Measurements from ENCODE around the gene HCFC1R1.

HCFC1R1 gene

DNA sequence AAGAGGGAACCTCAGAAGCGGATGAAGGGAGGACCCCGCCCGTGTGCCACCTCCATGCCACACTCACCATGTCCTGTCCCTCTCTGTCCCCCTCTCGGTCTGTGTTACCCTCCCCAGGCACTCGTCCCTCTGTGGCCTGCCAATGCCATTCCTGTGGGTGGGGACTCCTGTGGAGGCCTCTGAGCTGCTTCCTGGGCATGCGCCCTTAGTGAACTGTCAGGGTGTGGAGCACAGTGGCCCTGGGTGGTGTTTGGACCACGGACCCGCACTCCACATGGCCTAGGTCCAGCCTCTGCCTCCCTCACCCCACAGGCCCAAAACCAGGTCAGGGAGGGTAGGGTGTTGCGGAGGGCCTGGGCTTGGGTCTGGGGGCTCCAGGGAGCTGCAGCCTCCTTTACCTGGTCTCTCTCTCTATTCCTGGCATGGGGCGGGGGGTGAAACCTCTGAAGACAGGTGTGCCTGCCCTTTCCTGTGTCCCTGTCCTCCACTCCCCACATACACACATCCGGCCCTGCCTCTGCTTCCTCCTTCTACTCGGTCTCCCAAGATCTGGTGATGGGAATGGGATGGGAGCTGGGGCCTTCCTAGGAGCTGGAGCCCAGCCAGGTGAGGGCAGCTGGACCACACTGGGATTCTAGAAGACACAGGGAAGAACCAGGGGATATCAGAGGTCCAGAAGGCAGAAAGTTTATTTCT, 32.0 kb downstream of the HCFC1R1 start:
- DNase-seq = no peak

DNA sequence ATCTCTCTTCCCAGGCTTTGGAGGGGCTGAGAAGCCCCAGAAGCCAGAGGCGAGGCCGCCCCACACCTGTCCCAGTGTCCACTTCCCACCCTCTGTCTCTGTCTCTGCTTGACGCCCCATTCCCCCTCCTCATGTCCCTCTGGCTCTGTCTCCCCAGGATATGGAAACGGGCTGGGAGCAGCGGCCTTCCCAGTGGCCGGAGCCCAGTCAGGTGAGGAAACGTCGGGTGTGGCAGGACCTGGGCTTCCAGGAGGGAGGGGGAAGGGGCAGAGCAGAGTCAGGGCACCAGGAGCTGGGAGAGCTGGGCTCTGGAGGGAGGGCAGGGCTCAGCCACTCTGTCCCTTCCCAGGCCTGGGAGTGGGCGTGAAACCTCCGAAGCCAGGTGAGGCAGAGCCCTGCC, 32.9 kb downstream of the HCFC1R1 start:
- DNase-seq = no peak

DNA sequence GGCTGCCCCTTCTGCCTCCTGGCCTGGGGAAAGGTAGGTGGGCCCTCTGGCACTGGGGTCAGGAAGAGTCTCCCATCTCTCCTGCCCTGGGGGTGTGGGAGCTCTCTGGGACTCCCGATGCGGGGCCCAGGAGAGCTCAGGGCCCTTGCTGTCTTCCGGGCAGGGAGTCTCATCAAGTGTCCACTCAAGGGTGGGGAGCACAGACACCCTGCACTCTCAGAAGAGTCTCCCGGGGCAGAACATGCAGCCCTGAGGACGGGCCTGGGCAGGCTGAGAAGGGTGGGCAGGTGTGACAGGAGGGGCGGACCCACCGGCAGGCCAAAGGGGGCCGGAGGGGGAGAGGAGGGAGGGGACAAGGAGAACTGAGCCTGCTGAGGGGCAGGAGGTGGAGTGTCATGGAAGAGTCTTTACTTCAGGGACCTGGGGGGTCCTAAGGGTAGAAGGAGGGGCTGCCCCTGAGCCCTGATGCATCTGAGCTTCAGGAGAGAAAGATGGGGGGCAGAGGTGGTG, 35.1 kb downstream of the HCFC1R1 start:
- no peak for DNase-seq

DNA sequence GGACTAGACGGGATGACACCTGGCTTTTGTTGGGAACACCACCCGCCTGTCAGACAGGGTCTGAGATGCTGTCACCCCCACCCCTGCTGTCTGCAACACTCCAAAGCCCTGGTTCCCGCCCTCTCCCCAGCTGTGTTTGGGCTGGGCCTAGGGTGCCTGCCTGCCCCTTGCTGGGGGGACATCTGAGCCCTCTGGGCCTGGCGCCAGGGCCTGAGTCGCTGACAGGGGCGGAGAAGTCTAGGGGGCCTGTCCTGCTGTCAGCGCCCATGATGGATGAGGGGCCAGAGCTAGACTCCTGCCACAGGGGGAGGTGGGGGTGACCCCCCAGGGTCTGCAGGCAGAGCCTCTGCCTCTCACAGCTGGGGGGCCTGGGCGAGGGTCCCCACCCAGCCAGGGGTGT, 35.9 kb downstream of the HCFC1R1 start:
- no peak for DNase-seq

DNA sequence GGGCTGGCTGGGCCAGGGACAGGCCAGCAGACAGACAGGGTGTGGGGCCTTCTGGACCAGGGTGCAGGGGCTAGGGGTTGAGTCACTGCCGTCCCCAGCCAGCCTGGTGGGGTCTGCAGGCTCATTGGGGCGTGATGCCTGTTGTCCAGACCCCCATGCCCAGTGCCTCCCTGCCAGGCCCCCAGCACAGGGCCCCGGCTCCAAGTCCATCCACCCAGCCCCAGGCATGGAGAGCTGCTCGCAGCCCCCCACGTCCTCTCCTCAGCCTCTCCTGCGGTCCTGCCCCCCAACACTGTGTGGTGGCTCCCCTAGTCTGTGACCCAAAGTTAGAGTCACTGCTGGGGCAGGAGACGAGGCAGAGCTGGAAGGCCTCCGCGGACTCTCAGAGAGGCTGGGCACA, 36.5 kb downstream of the HCFC1R1 start:
- no peak for DNase-seq

DNA sequence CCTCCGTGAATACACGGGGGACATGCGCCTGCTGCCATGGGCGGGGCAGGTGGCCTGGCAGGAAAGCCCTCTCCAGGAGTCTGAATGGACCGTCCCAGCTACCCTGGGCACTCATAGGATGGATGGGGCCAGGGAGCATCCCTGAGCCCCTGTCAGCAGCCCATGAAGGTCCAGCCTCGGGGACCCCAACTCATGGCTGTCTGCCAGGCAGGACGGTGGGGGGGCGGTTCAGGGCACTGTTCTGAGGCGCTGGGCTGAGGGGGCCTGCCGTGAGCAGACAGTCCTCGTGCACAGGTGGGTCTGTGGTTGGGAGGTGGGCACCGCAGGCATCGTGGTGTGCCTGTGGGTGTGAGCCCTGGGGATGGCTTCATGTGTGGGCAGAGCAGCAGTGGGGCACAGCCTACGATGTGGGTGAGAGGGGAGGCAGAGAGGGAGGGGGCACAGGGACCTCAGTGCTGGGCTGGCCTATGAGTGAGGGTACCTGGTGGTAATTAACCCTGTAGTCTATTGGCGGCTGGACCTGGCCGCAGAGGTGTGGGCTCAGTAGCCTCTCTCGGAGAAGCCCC, 37.0 kb downstream of the HCFC1R1 start:
- DNase-seq = no peak

DNA sequence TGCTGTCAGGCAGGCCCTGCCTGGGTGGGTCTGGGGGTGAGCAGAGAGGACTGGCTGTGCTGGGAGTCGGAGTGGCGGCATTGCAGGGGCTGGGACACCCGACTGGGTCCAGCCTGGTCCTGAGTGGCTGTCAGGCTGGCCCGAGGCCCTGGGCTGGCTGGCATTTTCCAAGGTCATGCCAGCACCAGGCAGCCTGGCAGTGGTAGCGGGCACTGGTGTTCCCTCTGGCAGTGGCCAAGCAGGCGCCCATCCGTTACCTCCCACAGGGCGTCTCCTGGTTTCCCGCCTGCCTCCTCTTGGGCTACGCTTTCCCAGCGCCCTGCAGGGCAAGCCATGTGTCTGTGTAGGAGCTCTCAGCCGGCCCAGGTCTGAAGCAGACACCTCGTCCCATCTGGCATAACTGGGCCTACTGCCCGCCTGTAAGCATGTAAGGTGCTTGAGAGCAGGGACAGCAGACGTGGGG, 37.8 kb downstream of the HCFC1R1 start:
- DNase-seq = no peak

DNA sequence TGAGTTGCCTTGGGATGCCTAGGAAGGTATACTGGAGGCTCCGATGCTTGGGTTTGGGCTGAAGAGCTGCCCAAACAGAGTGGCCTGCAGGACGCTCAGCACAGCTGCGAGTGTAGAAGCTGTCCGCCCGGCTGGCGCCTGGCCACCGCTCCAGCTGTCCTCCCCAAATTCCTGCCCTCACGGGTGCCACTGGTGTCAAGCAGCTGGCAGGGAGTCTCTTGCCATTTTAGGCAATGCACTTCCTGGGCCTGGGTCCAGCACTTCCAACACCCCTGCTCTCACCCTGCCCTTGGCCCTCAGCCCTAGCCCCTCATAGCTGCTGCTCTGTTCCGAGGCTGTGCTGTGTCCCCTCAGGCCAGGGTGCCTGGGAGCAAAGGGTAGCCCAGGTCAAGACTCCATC, 38.3 kb downstream of the HCFC1R1 start:
- no peak for DNase-seq

DNA sequence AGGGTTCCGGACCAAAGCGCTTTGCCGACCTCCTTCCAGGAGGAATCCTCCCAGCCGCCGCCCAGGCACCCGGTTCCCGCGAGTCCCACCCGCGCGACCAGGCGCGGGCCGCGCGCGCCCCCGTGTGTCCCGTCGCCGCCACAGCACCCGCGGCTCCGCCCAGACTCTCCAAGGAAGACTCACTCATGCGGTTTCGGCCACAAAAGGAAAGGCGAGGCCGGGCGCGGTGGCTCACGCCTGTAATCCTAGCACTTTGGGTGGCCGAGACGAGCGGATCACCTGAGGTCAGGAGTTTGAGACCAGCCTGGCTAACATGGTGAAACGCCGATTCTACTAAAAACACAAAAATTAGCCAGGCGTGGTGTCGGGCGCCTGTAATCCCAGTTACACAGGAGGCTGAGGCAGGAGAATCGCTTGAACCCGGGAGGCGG, 40.0 kb downstream of the HCFC1R1 start:
- peak; percentile 71 for DNase-seq

DNA sequence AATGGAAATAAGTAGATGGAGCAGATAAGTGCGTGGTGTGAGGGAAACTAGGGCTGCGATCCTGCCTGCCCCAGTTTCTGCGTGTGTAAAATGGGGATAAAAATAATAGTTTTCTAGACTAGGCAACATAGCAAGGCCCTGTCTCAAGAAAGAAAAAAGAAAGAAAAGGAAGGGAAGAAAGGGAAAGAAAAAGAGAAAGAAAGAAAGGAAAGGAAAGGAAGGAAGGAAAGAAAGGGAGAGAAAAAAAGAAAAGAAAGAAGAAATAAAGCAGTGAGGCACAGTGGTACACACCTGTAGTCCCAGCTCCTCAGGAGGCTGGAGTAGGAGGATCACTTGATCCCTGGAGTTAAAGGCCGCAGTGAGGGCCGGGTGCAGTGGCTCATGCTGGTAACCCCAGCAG, 41.3 kb downstream of the HCFC1R1 start:
- no peak for DNase-seq

DNA sequence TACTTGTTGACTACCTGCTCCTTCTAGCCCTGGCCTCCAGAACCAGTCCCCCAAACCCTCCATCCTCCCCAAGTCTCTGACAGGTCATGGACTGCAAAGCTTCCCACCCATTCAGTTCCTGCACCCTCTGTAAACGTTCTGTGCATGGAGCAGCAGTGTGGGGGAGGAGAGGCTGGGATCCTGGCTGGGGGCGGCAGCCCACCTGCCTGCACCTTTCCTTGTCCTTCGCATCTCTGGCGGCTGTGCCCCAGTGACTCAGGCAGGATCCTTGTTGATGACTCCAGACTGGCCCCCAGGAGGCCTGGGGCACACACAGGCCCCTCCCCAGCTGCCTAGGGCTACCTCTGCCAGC, 41.9 kb downstream of the HCFC1R1 start:
- DNase-seq = no peak

DNA sequence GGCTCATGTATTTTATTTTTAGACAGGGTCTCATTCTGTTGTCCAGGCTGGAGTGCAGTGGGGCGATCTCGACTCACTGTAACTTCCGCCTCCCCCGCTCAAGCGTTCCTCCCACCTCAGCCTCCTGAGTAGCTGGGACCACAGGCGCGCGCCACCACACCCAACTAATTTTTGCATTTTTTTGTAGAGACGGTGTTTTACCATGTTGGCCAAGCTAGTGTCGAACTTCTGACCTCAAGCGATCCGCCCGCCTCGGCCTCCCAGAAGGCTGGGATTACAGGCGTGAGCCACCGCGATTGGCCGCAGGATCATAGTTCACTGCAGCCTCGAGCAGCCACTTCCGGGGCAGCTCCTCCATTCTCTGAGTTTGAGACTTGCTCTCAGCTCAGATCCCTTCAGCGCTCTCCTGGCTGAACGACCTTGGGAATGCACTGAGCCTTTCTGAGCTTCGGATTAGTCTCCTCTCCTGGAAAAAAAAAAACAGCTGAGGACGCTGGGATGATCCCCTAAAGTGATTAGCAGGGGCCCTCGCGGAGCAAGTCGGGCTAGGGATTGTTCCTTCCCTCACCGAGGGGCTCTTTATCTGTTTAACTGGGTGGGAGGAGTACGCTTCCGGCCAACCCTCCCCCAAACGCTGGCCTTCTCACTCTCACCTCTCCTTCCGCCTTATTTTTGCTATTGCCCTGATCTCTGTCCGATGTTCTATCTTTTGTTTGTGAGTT, 42.4 kb downstream of the HCFC1R1 start:
- no peak for DNase-seq

DNA sequence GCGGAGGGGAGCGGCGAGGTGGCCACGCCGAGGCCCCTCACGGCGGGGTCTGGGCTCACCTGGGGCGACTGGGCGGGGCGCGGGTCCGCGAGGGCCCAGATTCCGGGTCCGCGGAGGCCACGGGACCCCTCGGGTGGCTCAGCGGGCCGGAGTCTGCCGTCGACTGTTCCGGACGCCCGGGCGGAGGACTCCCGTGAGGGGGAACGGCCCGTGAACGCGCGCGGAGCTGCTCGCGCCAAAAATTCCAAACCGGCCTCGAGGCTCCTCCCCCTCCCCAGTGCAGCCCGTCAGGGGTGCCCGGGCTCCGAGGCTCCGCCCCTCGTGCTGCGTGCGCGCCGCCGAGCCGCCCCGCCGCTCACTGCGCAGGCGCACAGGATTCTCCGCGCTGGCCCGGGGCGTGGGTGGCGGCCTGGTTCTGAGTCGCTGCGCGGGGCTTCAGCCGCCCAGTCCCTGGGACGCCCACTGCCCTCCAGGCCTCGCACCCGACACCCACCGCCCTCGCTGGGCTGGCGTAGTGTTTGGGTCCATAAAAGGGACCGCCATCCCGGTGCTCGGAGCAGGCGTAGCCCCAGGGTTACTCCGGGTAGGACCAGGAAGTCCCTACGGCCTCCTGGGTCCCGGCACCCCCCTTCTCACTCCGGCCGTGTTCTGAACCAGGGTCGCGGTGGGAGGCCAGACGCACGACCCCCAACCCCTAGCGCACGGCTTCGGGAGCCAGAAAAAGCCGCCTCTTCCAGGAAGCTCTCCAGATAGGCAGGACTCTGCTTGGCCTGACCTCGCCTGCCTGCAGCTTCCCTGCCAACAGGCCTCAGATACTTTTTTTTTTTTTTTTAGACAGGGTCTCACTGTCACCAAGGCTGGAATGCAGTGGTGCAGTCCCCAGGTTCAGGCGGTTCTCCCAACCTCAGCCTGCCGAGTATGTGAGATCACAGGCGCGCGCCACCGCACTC, 43.2 kb downstream of the HCFC1R1 start, which contains the start of gene PKMYT1:
TSS of gene PKMYT1 (minus strand) at position 220 of the 950 bp plus-strand sequence. CDS start 789 bp downstream, outside the sequence.
- DNase-seq = peak; percentile 97

DNA sequence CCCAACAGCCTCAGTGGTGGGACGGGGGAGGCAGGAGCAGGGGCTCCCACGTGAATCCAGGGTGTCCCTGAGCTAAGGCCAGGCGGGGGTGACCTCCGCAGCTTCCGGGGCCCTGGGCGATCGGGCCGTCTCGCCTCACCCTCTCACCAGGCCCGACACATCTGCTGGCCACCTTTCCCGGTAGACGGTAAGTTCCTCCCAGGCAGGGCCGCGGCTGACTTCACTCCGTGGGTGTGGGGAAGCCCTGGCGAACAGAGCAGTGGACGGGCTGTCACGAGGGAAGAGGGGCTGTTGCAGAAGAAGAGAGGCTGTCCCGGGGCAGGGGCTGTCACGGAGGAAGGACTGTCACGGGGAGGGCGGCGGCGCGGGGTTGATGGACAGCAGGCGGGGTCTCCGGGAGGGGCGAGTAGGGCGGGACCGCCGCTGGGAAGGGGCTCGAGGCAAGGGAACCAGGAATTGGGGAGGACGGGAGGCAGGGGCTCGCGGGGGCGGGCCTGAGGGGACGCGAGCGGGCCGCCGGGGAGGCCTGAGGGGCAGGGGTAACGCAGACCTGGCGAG, 44.0 kb downstream of the HCFC1R1 start:
- no peak for DNase-seq

DNA sequence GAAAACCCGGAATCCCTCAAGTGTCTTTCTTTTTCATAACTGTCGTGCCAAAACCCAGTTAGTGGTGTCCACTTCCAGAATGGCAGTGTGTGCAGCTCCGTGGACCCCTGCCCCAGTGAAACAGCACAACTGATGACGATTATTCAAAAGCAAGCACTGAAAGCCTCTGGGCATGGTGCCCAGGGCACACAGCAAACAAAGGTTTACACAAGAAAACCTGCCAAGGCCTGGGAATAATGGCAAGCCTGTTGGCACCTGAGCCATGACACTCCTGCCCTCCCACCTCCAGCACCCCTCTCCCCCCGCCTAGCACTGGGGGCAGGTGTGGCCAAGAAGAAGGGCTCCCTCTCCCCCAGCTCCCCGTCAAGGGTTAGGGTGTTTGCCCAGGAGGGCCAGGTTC, 46.3 kb downstream of the HCFC1R1 start:
- no peak for DNase-seq

DNA sequence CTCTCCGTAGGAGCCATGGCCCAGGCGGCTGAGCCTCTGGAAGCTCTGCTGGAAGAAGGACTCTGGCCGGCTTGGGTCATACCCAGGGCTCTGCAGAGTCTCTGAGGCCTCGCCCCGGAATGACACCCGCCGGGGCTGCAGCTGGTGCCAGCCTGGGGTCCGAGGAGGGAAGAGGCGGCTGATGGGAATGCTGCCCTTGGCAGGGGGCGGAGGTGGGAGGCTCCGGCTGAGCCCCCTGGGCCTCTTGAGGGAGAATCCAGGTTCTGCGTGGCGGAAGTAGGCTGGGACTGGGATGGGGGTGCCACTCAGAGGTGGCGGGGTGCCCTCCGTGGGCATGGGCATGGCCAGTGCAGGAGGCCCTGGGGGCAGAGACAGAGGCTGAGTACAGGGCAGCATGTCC, 47.1 kb downstream of the HCFC1R1 start:
- DNase-seq = no peak

DNA sequence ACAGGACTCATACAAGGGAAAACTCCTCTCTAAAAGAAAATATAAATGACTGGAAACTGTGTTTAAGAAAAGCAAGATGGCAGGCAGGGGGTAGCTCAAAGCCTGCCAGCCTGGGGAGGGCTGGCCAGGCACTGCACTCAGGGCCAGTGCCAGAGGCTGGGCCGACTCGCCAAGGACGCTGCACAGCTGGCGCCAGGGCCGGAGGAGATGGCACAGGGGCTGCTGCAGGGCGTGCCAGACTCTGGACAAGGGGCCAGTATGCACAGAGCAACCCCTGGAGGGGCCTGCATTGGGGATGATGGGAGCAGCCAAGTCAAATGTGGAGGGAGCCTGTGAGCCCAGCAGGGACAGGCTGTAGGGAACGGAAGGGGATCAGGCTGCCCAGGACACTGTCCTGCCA, 47.5 kb downstream of the HCFC1R1 start:
- DNase-seq = no peak

DNA sequence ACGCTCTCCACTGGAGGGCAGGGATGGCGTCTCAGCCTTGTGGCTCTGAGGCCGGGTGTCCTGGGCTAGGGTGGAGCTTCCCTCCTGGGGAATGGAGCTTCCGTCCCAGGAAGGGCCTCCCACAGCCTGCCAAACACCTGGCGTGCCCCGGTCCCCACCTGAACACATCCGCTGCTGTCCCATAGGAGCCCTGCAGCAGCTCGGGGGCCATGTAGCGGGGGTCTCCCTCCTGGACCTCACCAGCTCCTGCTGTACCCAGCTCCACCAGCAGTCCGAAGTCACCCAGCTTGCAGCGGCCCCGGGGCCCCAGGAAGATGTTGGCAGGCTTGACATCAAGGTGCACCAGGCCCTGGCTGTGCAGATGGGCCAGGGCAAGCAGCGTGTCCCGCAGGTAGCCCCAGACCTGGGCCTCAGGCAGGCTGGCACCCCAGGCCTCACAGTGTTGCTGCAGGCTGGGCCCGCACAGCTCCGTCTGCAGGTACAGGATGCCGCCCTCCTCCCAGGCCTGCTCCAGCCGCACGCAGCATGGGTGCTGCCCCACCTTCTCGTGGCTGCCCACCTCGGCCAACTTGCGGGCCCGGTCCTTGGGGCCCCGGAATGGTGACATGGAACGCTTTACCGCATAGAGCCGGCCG, 48.5 kb downstream of the HCFC1R1 start:
- DNase-seq = no peak

DNA sequence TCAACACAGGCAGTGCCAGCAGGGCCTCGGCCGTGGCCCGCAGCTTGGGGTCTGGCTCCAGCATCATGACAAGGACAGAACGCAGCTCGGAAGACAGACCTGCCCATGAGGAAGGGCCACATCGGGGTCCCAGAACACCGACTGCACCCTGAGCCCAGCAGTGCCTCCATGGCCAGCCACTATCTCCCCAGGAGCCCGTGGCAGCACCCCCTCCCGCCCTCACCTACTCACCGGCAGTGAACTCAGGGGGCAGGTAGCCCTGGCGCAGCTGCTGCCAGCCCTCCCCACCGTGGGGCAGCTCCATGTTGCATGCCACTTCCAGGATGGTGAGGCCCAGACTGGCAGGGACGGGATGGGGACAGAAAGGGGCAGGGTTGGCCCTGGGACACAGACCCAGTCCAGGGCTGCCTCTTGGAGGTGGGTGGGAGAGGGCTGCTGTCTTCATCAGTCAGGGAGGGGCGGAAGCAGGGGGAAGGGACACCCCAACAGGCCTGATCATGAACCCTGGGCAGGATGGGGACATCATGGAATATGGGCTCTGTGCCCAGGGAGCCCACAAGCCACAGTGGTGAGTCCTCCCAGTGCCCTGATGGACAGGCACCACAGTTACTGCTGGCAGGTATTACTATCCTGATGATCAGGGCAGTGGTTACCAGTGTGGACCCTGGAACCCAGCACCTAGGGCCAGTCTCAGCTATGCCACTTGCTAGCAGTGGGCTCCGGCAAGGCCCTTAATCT, 49.3 kb downstream of the HCFC1R1 start:
- DNase-seq = no peak

DNA sequence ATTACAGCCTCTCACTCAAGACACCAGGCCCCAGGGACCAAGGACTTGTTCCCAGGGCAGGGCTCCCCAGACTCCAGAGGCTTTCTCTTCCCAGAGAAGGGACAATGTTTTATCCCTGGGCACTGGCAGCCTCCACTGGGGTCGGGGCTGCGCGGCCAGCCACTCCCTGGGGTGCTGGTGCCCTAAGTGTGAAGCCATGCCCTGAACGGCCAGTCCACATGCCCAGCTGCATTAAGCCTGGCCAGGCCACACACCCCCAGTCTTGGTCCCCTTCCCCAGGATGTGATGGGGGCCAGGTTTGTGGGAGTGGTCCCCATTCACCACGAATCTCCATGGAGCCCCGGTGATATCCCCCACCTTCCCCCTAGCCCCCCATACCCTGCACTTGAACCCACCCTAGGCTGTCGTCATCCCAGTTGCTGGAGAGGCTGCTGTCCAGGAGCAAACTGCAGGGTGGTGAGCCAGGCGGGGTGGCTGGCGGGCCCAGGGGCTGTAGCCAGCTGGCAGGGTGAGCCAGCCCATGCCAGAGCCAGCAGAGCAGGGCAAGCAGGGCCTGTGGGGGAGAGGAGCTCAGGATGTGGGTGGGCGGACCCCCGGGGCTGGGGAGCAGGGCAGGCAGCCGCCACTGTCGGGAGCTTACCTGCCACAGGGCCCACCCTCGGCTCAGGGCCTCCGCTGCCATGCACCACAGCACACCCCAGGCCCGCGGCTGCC, 50.0 kb downstream of the HCFC1R1 start:
- no peak for DNase-seq

DNA sequence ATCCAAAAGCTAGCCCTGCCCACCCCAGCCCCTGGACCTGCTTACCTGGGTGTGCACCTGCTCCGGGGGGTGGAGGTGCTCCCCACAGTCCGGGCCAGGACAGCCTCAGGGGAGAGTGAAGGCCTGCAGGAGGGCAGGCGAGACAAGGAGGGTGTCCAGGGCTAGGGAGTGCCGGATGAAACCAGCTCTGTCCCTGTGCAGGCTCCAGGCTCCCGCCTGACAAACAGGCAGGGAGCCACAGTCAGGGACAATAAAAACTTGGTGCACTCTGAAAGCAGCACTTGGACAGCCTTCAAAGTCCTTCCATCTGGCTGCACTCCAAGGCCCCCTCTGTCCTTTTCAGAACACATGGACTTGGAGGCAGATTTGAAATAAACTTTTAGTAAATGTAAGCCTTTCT, 50.6 kb downstream of the HCFC1R1 start:
- DNase-seq = no peak

Measured in stimulated activated CD4-positive, alpha-beta T cell treated with anti-CD3 and anti-CD28 coated beads, Interleukin-12 subunit alpha, Interleukin-12 subunit beta, amount 100 ng/mL, for 4 hours (primary cell).